CD14-positive monocyte (primary cell): Measurements from ENCODE around the gene TNFAIP2. TPM values are rescaled to one million over a fixed set of nuclear protein-coding genes. Genes with fewer than 3 reads are reported as not detected.

Experiments used
- DNase-seq, 3 donors: peaks; one replicate each; pipeline ENCODE4 v3.0.0-alpha.2; 2011 to 2022
- H2AFZ ChIP-seq: 2 replicates; pipeline ENCODE4 v1.6.0; 2012; ENCODE audit warnings: mild to moderate bottlenecking, low read depth, low read length, inconsistent platforms; ENCODE audit not compliant: insufficient read depth, poor library complexity, severe bottlenecking
- H3K27ac ChIP-seq, 2 donors: 1 replicate in 1 of 2; 2 replicates in 1 of 2; pipeline ENCODE4 v1.5.1; 2012 to 2013; ENCODE audit warnings: low read length in 2 of 2, control low read depth in 1 of 2, inconsistent platforms in 1 of 2, low read depth in 1 of 2, mild to moderate bottlenecking in 1 of 2
- H3K27me3 ChIP-seq, 2 donors: one replicate each; pipeline versions ENCODE4 v1.6.0 to v1.6.1; 2011 to 2013; ENCODE audit warnings: low read length in 2 of 2; ENCODE audit not compliant: control insufficient read depth in 2 of 2, insufficient read depth in 2 of 2
- H3K36me3 ChIP-seq, 2 donors: replicated peaks in 1 of 2; 1 replicate in 1 of 2; 2 replicates in 1 of 2; pipeline versions ENCODE4 v1.5.1 to v1.6.1; 2012 to 2013; ENCODE audit warnings: low read length in 2 of 2, control low read depth in 1 of 2, inconsistent platforms in 1 of 2, mild to moderate bottlenecking in 1 of 2; ENCODE audit not compliant: insufficient read depth in 2 of 2, control insufficient read depth in 1 of 2
- H3K4me1 ChIP-seq, 2 donors: 1 replicate in 1 of 2; 2 replicates in 1 of 2; pipeline versions ENCODE4 v1.5.1 to v1.6.1; 2012 to 2013; ENCODE audit warnings: low read length in 2 of 2, control low read depth in 1 of 2, inconsistent platforms in 1 of 2, mild to moderate bottlenecking in 1 of 2, moderate library complexity in 1 of 2; ENCODE audit not compliant: insufficient read depth in 2 of 2, control insufficient read depth in 1 of 2
- H3K4me2 ChIP-seq: replicated peaks from 2 replicates; pipeline ENCODE3; 2012; ENCODE audit warnings: low read length, moderate library complexity, mild to moderate bottlenecking; ENCODE audit not compliant: poor library complexity, severe bottlenecking; ENCODE audit errors: extremely low read depth
- H3K4me3 ChIP-seq, 3 experiments: fragments of 200-600 bp in 1 of 3; sonication (generic) in 1 of 3; replicated peaks in 1 of 3; 1 replicate in 2 of 3; 2 replicates in 1 of 3; pipeline ENCODE4 v1.5.1; 2011 to 2013; ENCODE audit warnings: low read length in 3 of 3, mild to moderate bottlenecking in 3 of 3, control low read depth in 2 of 3, low read depth in 2 of 3, inconsistent platforms in 1 of 3, moderate library complexity in 1 of 3
- H3K79me2 ChIP-seq: 2 replicates; pipeline ENCODE4 v1.6.0; 2012; ENCODE audit warnings: mild to moderate bottlenecking, control low read depth, inconsistent platforms, low read length, moderate library complexity; ENCODE audit not compliant: insufficient read depth
- H3K9ac ChIP-seq: 2 replicates; pipeline ENCODE4 v1.6.0; 2017; ENCODE audit warnings: low read length, mild to moderate bottlenecking; ENCODE audit not compliant: insufficient read depth, poor library complexity, severe bottlenecking
- H3K9me3 ChIP-seq, 2 donors: replicated peaks in 1 of 2; 1 replicate in 1 of 2; 2 replicates in 1 of 2; pipeline versions ENCODE4 v1.5.1 to v1.6.1; 2012 to 2013; ENCODE audit warnings: low read length in 2 of 2, control low read depth in 1 of 2; ENCODE audit not compliant: control insufficient read depth in 1 of 2, insufficient read depth in 1 of 2
- H4K20me1 ChIP-seq: 2 replicates; pipeline ENCODE4 v1.6.0; 2012; ENCODE audit warnings: mild to moderate bottlenecking, low read length, control low read depth, moderate library complexity; ENCODE audit not compliant: insufficient read depth
- H3K27ac Mint-ChIP-seq, 7 donors: one replicate each; pipeline ENCODE4 v1.8.0; 2020; ENCODE audit warnings: mild to moderate bottlenecking in 7 of 7, mixed read lengths in 7 of 7, moderate library complexity in 6 of 7, inconsistent platforms in 2 of 7
- H3K27me3 Mint-ChIP-seq, 3 donors: one replicate each; pipeline ENCODE4 v1.8.0; 2021 to 2022; ENCODE audit warnings: low read depth in 3 of 3, mild to moderate bottlenecking in 3 of 3, mixed read lengths in 3 of 3, moderate library complexity in 3 of 3, inconsistent platforms in 1 of 3
- H3K36me3 Mint-ChIP-seq, 2 donors: one replicate each; pipeline ENCODE4 v1.8.0; 2020; ENCODE audit warnings: mixed read lengths in 2 of 2, inconsistent platforms in 1 of 2, mild to moderate bottlenecking in 1 of 2
- H3K4me1 Mint-ChIP-seq: one replicate; pipeline ENCODE4 v1.8.0; 2020; ENCODE audit warnings: mild to moderate bottlenecking, mixed read lengths
- H3K4me3 Mint-ChIP-seq, 2 donors: one replicate each; pipeline ENCODE4 v1.8.0; 2020; ENCODE audit warnings: mild to moderate bottlenecking in 2 of 2, mixed read lengths in 2 of 2, moderate library complexity in 1 of 2
- H3K9me3 Mint-ChIP-seq, 7 donors: one replicate each; pipeline ENCODE4 v1.8.0; 2020 to 2022; ENCODE audit warnings: mixed read lengths in 7 of 7, mild to moderate bottlenecking in 6 of 7, moderate library complexity in 6 of 7, inconsistent platforms in 2 of 7
- WGBS: methylation state at CpG from one replicate; pipeline ENCODE4 v1.1.5; 2013; ENCODE audit warnings: missing lambda C conversion rate; ENCODE audit not compliant: insufficient coverage; 5-methylcytosine and 5-hydroxymethylcytosine counted together
- intact Hi-C, 2 donors: fragments of 100-400 bp; cut with micrococcal nuclease; formaldehyde crosslinking; loops; one replicate each; pipeline versions ENCODE4 v1.15.0 to v1.15.1; 2023
- polyA plus RNA-seq, 3 donors: library from polyadenylated mRNA; depleted of rRNA in 1 of 3; unstranded in 2 of 3; stranded (reverse) in 1 of 3; fragments of 300-500 nt in 2 of 3; fragments of >200 nt in 1 of 3; fragmentation: Illumina TruSeq in 2 of 3; gene quantifications; 1 replicate in 2 of 3; 2 replicates in 1 of 3; pipeline ENCODE4 v1.2.3, GENCODE V29; 2012 to 2021
- TF ChIP-seq, protein P1 (sequence below): fragments of 200-600 bp; IDR thresholded peaks from one replicate; pipeline ENCODE4 v1.8.0; 2022; ENCODE audit warnings: antibody characterized with exemption, mild to moderate bottlenecking

The TNFAIP2 gene
- polyA plus RNA-seq, 3 donors = 41.5 to 1,807 (median 50.8) TPM

DNA sequence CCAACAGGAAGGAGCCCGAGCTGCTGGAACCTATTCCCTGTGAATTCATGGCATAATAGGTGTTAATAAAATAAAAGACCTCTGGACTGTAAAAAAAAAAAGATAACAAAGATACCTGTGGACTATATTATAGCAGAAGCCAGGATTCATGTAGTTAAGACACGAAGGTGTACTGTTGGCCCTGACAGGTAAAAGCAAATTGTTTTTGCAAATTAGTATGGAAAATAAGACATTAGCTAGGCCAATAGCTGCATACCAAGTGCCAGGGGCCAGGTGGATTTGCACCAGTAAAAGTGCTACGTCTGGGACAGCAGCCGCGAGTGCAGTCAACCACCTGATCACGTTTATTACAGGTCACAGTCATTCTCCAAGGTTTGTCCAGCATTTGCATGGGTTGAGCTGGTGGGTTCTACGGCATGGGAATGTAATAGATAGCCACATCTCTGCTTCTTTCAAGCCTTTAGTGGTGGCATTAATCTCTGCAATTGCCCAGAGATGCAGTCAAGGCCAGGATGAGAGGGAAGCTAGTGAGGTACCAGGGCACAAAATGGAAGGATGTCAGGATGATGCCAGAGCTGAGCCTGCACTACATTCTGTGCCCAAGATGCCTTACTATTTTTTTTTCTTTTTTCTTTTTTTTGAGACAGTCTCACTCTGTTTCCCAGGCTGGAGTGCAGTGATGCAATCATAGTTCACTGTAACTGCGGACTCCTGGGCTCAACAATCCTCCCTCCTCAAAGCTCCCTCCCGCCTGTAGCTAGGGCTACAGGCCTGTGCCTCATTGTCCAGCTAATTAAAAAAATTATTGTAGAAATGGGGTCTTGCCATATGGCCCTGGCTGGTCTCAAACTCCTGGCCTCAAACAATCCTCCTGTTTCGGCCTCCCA, 26.3 kb downstream of the TNFAIP2 start:
- TF ChIP-seq, protein P1, sequence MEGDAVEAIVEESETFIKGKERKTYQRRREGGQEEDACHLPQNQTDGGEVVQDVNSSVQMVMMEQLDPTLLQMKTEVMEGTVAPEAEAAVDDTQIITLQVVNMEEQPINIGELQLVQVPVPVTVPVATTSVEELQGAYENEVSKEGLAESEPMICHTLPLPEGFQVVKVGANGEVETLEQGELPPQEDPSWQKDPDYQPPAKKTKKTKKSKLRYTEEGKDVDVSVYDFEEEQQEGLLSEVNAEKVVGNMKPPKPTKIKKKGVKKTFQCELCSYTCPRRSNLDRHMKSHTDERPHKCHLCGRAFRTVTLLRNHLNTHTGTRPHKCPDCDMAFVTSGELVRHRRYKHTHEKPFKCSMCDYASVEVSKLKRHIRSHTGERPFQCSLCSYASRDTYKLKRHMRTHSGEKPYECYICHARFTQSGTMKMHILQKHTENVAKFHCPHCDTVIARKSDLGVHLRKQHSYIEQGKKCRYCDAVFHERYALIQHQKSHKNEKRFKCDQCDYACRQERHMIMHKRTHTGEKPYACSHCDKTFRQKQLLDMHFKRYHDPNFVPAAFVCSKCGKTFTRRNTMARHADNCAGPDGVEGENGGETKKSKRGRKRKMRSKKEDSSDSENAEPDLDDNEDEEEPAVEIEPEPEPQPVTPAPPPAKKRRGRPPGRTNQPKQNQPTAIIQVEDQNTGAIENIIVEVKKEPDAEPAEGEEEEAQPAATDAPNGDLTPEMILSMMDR = no peak
- Mint-ChIP-seq H3K4me3 (peak overlapping the region in 1 of 2 donors; percentile 11), H3K36me3 (no peaks in the 10 kb centered on the region), H3K9me3 (no peaks in the 10 kb centered on the region), H3K4me1 (no peaks in the 10 kb centered on the region), H3K27ac (peak overlapping the region in 1 of 7 donors; percentile 68), H3K27me3 (peaks cover 2 to 16% (median 4%) of the 10 kb centered on the region in 3 donors)
- DNase-seq = no peak
- Histone ChIP-seq H3K79me2 (no peaks in the 10 kb centered on the region), H4K20me1 (no peaks in the 10 kb centered on the region), H3K9ac (no peak overlapping the region), H3K4me2 (no peak overlapping the region), H3K4me1 (no peaks in the 10 kb centered on the region), H2AFZ (no peak overlapping the region), H3K27me3 (no peaks in the 10 kb centered on the region), H3K9me3 (no peaks in the 10 kb centered on the region), H3K36me3 (no peaks in the 10 kb centered on the region), H3K27ac (no peak overlapping the region), H3K4me3 (no peak overlapping the region)
- 100% methylated on average over 7 of the region's 10 CpGs for WGBS
- intact Hi-C loops = no loop called here

DNA sequence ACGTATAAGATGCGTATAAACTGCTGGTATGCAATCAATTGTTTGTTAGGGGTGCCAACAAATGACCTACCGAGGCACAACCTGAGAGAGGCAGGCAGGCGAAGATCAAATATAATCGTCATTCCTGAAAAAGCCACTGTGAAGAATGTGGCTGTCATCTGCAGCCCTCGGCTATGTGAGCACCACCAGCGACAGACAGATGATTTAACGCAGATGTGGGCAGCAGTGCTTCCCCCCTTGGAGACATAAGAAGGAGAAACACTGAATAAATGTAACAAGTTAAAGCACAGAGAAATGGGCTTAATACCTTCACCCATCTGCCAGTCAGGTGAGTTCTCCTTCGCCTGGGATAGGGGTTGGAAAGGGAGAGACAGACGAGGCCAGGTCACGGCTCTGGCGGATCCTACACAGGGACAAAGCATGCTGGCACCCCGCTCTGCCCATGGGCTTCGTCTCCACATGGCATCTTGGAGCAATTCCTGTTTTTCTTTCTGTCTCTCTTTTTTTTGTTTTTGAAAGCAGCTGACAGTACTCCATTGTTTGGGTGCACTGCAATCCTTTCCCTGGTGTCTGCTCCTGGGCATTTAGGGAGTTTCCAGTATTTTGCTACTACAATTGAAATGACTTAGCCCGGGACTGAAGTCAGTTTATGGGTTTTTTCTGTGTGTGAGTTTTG, 28.1 kb downstream of the TNFAIP2 start:
- WGBS = 93% methylated on average over 10 of the region's 15 CpGs
- Histone ChIP-seq H3K4me3 (no peak overlapping the region), H3K4me2 (no peak overlapping the region), H4K20me1 (no peaks in the 10 kb centered on the region), H3K36me3 (no peaks in the 10 kb centered on the region), H3K9ac (no peak overlapping the region), H3K9me3 (no peaks in the 10 kb centered on the region), H2AFZ (no peak overlapping the region), H3K79me2 (no peaks in the 10 kb centered on the region), H3K27ac (no peak overlapping the region), H3K27me3 (no peaks in the 10 kb centered on the region), H3K4me1 (peaks cover 0 to 7% of the 10 kb centered on the region in 2 donors)
- Mint-ChIP-seq H3K36me3 (no peaks in the 10 kb centered on the region), H3K27ac (peak overlapping the region in 1 of 7 donors; percentile 16), H3K4me3 (peak overlapping the region in 1 of 2 donors; percentile 13), H3K4me1 (no peaks in the 10 kb centered on the region), H3K9me3 (no peaks in the 10 kb centered on the region), H3K27me3 (peaks cover 2 to 16% (median 4%) of the 10 kb centered on the region in 3 donors)
- TF ChIP-seq, protein P1 = no peak
- DNase-seq = no peak
- intact Hi-C loops = no loop called here
